ENCODE measurements around the gene NLRP12.
"Not testable (repeated sequence)": the region's sequence is repeated elsewhere in the genome, so short reads cannot be mapped to it uniquely, and the experiment has no call there.

Gene NLRP12

DNA sequence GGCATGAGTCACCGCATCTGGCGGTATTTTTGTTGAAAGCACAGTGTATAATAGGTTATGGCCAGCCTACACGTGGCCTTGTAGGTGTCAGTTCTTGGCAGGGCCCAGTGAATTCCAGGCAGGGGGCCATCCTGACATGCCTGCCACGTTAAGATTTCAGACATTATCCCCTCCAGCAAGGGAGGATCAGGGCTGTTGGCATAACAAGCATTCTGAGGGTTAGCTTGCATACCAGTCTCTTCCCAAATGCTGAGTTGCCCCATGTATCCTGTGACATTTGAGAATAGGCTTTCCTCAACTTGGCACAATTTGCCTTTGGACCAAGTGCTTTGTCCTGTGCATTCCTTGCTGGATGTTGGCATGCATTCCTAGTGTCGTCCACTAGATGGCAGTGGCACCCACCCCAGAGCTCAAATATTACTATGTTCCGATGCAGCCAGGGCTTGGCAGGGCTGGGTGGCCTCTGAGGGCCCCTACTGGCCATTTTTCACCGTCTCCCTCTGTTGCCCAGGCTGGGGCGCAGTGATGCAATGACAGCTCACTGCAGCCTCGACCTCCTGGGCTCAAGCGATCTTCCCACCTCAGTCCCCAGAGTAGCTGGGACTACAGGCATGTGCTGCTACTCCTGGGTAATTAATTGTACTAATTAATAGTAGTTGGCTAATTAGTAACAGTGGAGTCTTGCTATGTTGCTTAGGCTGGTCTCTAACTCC, 31.2 kb downstream of the NLRP12 start:
- Histone ChIP-seq H3K36me3 (ENCODE audit: control insufficient read depth, low read depth, low read length) (no peaks in the 10 kb centered on the region), H3K9ac (ENCODE audit: low read length) (no peak overlapping the region), H3K4me1 (ENCODE audit: control insufficient read depth, low read depth, low read length) (no peaks in the 10 kb centered on the region), H3K27me3 (ENCODE audit: control insufficient read depth, insufficient read depth, low read length) (no peaks in the 10 kb centered on the region), H3K9me3 (ENCODE audit: control insufficient read depth, low read depth, low read length) (no peaks in the 10 kb centered on the region), H3K4me3 (ENCODE audit: low read length) (no peak overlapping the region), H3K27ac (ENCODE audit: low read length) (no peak overlapping the region)

DNA sequence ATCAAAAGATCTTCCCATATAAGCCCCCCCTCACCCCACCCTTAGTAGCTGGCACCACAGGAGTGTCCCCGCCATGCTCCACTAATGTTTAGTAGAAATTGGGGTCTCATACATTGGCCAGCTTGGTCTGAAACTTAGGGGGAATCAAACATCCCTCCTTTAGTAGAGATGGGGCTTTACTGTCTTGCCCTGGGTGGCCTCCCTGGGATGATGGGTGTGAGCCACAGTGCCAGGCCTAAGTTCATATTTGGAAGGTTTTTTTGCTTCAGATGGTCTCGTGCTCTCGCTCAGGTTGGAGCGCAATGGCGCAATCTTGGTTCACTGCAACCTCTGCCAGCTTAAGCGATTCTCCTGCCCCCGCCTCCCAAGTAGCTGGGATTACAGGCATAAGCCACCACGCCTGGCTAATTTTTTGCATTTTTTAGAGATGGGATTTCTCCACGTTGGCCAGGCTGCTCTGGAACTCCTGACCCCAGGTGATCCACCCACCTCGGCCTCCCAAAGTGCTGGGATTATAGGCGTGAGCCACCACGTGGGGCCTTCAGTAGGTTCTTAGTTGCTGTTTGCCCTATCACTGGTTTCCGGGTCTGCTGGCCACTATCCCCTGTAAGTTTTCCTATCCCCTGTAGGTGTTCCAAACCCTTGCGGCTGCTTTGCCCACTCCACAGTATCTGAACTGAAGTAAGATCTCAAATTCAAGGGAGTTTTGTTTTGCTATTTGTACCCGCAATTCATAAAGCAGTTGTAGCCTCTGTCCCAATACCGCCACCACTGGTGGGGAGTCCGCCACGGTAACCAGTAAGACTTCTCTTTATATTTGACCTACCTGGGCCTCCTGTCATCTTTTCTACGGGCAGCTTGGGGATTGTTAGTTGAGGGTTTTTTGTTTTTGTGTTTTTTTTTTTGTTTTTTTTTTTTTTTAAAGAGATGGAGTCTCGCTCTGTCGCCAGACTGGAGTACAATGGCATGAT, 34.1 kb downstream of the NLRP12 start:
- no peaks in the 10 kb centered on the region for H3K27me3 ChIP-seq (ENCODE audit: control insufficient read depth, insufficient read depth, low read length)

DNA sequence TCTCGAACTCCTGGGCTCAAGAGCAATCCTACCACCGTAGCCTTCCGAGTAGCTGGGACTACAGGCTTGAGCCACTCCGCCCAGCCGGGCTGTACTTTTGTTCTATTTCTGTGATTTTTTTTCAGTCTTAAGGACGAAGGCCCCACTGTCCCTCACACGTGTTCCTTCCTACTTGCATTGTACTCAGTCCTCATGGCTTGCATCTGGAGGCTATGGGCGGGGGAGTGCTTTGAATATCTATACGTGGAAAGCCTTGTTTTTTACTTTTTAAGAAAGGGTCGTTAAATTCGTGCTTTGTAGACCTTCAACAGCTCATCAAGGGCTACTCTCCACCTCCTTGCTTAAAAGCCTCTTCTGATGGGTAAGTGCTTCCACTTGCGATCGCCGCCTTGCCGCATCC, 36.8 kb downstream of the NLRP12 start:
- H3K4me3 ChIP-seq (ENCODE audit: low read length) = no peak overlapping the region
- no peaks in the 10 kb centered on the region for H3K36me3 ChIP-seq (ENCODE audit: control insufficient read depth, low read depth, low read length)
- H3K9ac ChIP-seq (ENCODE audit: low read length) = no peak overlapping the region
- no peaks in the 10 kb centered on the region for H3K27me3 ChIP-seq (ENCODE audit: control insufficient read depth, insufficient read depth, low read length)
- H3K27ac ChIP-seq (ENCODE audit: low read length) = no peak overlapping the region
- peaks cover 7% of the 10 kb centered on the region for H3K4me1 ChIP-seq (ENCODE audit: control insufficient read depth, low read depth, low read length)
- no peaks in the 10 kb centered on the region for H3K9me3 ChIP-seq (ENCODE audit: control insufficient read depth, low read depth, low read length)

More for the DNA sequence above, 34.1 kb downstream of the NLRP12 start:
- Histone ChIP-seq H3K4me3 (ENCODE audit: low read length) (no peak overlapping the region), H3K9me3 (ENCODE audit: control insufficient read depth, low read depth, low read length) (no peaks in the 10 kb centered on the region), H3K4me1 (ENCODE audit: control insufficient read depth, low read depth, low read length) (peaks cover 7% of the 10 kb centered on the region), H3K36me3 (ENCODE audit: control insufficient read depth, low read depth, low read length) (no peaks in the 10 kb centered on the region), H3K9ac (ENCODE audit: low read length) (no peak overlapping the region), H3K27ac (ENCODE audit: low read length) (no peak overlapping the region)

DNA sequence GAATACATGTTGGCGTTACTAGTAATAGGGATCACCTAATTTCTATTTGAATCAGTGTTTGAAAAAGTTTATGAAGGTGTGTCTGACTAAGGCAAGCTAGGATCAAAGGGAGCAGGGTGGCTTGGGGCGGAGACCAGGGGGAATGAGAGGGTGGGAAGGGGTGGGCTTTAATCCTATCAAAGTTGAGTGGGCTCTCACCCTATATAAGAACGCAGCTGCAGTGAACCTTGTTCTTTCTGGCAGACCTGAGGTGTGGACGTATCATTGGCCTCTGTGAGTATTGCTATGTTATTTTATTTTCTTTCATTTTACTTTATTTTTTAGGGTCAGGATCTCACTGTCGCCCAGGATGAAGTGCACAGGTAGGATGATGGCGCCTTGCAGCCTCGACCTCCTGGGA, 37.4 kb downstream of the NLRP12 start:
- Histone ChIP-seq H3K36me3 (ENCODE audit: control insufficient read depth, low read depth, low read length) (no peaks in the 10 kb centered on the region), H3K9ac (ENCODE audit: low read length) (no peak overlapping the region), H3K27ac (ENCODE audit: low read length) (no peak overlapping the region), H3K4me1 (ENCODE audit: control insufficient read depth, low read depth, low read length) (peaks cover 7% of the 10 kb centered on the region), H3K9me3 (ENCODE audit: control insufficient read depth, low read depth, low read length) (no peaks in the 10 kb centered on the region), H3K27me3 (ENCODE audit: control insufficient read depth, insufficient read depth, low read length) (no peaks in the 10 kb centered on the region), H3K4me3 (ENCODE audit: low read length) (no peak overlapping the region)

DNA sequence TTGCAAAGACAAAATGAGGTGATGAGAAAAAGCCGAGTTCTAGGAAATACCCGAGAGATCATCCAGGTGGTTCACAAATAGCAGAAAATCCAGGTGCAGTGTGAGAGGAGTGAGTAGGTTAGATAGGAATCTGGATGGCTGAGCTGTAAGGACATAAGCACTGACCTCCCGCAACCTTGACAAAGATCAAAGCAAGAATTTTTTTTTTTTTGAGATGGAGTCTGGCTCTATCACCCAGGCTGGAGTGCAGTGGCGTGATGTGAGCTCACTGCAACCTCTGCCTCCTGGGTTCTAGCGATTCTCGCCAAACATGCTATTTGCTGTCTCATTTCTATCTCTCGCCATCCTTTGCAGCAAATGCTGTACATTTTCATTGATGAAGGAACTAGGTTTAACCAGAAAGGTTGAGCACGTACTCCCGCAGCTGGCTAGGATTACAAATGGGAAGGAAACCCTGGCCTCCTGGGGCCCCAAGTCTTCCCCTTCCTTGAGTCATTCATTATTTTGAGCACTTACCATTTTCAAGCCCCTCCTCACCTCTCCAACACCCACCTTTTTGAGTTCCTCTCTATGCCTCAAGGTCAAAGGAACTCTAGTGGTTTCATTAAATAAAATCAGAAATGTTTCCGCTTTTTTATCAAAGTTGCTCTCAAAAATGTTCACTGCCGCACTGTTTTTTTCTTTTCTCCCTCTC, 38.8 kb downstream of the NLRP12 start:
- H3K9ac ChIP-seq (ENCODE audit: low read length) = no peak overlapping the region
- H3K36me3 ChIP-seq (ENCODE audit: control insufficient read depth, low read depth, low read length) = no peaks in the 10 kb centered on the region
- no peak overlapping the region for H3K27ac ChIP-seq (ENCODE audit: low read length)
- no peaks in the 10 kb centered on the region for H3K27me3 ChIP-seq (ENCODE audit: control insufficient read depth, insufficient read depth, low read length)
- H3K4me3 ChIP-seq (ENCODE audit: low read length) = no peak overlapping the region
- no peaks in the 10 kb centered on the region for H3K9me3 ChIP-seq (ENCODE audit: control insufficient read depth, low read depth, low read length)
- H3K4me1 ChIP-seq (ENCODE audit: control insufficient read depth, low read depth, low read length) = peaks cover 7% of the 10 kb centered on the region

DNA sequence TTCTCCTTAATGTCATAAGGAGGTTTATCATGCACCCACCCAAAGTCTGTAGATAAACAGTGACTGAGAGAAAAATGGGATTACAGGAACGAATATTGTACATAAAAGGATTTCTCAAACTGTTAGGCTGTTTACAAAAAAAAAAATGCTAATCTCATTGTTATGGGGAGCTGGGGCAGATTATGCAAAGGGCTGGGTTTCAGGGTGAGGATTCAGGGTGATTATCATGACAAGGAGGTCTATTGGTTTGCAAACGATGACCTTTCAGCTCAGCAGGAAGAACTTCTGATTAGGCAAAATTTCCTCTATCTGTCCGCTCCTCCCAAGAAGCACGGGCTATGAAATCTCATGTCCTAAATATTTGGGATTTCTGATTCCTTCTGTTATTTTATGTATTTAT, 41.4 kb downstream of the NLRP12 start:
- Histone ChIP-seq H3K9ac (ENCODE audit: low read length) (no peak overlapping the region), H3K9me3 (ENCODE audit: control insufficient read depth, low read depth, low read length) (no peaks in the 10 kb centered on the region), H3K4me1 (ENCODE audit: control insufficient read depth, low read depth, low read length) (peaks cover 7% of the 10 kb centered on the region), H3K27me3 (ENCODE audit: control insufficient read depth, insufficient read depth, low read length) (no peaks in the 10 kb centered on the region), H3K27ac (ENCODE audit: low read length) (peak overlapping the region; percentile 84), H3K4me3 (ENCODE audit: low read length) (no peak overlapping the region), H3K36me3 (ENCODE audit: control insufficient read depth, low read depth, low read length) (no peaks in the 10 kb centered on the region)

DNA sequence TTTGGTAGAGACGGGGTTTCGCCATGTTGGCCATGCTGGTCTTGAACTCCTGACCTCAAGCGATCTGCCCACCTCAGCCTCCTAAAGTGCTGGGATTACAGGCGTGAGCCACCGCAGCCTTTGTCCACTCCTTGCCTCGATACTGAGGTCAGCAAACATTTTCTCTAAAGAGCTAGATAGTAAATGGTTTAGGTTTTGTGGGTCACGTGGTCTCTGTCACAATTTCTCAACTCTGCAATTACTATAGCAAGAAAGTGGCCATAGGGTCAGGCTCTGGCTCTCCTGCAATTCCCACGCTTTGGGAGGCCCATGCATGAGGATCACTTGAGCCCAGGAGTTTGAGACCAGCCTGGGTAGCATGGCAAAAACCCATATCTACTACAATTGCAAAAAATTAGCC, 42.8 kb downstream of the NLRP12 start:
- H3K4me1 ChIP-seq (ENCODE audit: control insufficient read depth, low read depth, low read length); H3K9me3 ChIP-seq (ENCODE audit: control insufficient read depth, low read depth, low read length); H3K36me3 ChIP-seq (ENCODE audit: control insufficient read depth, low read depth, low read length); H3K27ac ChIP-seq (ENCODE audit: low read length); H3K4me3 ChIP-seq (ENCODE audit: low read length); H3K9ac ChIP-seq (ENCODE audit: low read length); H3K27me3 ChIP-seq (ENCODE audit: control insufficient read depth, insufficient read depth, low read length): not testable (repeated sequence)

DNA sequence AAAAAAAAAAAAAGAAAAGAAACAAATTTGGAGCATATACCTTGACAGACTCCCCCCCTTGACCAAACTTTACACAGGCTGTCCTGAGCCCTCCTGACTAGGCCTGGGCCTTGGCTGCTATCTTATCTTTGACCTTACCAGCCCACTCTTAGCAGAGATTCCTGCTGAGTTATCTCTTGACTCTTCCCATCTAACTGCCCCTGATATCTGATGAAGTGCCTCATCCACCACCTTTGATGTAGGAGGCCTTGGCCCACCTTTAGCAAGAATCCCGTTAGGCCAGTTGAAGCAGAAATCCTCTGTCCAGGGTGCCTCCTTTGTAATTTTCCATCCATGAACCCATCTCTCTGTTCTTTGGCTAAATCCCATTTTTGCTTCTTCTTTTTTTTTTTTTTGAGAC, 43.6 kb downstream of the NLRP12 start:
- peaks cover 5% of the 10 kb centered on the region for H3K4me1 ChIP-seq (ENCODE audit: control insufficient read depth, low read depth, low read length)
- no peak overlapping the region for H3K27ac ChIP-seq (ENCODE audit: low read length)
- H3K9ac ChIP-seq (ENCODE audit: low read length) = no peak overlapping the region
- no peaks in the 10 kb centered on the region for H3K36me3 ChIP-seq (ENCODE audit: control insufficient read depth, low read depth, low read length)
- H3K4me3 ChIP-seq (ENCODE audit: low read length) = no peak overlapping the region
- H3K9me3 ChIP-seq (ENCODE audit: control insufficient read depth, low read depth, low read length) = no peaks in the 10 kb centered on the region
- H3K27me3 ChIP-seq (ENCODE audit: control insufficient read depth, insufficient read depth, low read length) = no peaks in the 10 kb centered on the region

DNA sequence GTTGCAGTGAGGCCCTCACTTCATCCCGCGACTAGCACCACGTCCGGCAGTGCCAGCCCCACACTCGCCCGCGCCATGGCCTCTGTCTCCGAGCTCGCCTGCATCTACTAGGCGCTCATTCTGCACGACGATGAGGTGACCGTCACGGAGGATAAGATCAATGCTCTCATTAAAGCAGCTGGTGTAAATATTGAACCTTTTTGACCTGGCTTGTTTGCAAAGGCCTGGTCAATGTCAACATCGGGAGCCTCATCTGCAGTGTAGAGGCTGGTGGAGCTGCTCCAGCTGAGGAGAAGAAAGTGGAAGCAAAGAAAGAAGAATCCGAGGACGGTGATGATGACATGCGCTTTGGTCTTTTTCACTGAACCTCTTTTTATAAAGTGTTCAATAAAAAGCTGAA, 48.6 kb downstream of the NLRP12 start:
- Histone ChIP-seq H3K36me3 (ENCODE audit: control insufficient read depth, low read depth, low read length) (no peaks in the 10 kb centered on the region), H3K27ac (ENCODE audit: low read length) (no peak overlapping the region), H3K9ac (ENCODE audit: low read length) (no peak overlapping the region), H3K27me3 (ENCODE audit: control insufficient read depth, insufficient read depth, low read length) (no peaks in the 10 kb centered on the region), H3K4me1 (ENCODE audit: control insufficient read depth, low read depth, low read length) (peaks cover 23% of the 10 kb centered on the region), H3K4me3 (ENCODE audit: low read length) (no peak overlapping the region), H3K9me3 (ENCODE audit: control insufficient read depth, low read depth, low read length) (no peaks in the 10 kb centered on the region)

DNA sequence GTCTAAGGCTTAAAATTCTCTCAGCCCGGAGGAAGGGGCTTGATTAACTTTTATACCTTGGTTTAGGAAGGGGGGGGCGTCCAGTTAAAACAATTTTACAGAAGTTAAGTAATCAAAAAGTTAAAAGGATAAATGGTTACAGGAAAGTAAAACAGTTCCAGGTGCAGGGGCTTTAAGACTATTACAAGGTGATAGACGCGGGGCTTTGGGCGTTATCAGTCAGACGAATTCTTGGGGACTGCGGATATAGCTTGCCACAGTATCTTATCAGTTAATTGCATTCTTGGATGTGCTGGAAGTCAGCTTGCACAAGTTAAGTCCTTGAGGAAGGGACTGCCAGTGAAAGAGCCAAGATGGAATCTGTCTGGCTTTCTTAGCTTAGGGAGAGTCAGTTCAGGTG, 49.6 kb downstream of the NLRP12 start:
- not testable (repeated sequence) for H3K4me3 ChIP-seq (ENCODE audit: low read length); H3K9me3 ChIP-seq (ENCODE audit: control insufficient read depth, low read depth, low read length); H3K27ac ChIP-seq (ENCODE audit: low read length); H3K27me3 ChIP-seq (ENCODE audit: control insufficient read depth, insufficient read depth, low read length); H3K36me3 ChIP-seq (ENCODE audit: control insufficient read depth, low read depth, low read length); H3K9ac ChIP-seq (ENCODE audit: low read length)
- peaks cover 23% of the 10 kb centered on the region for H3K4me1 ChIP-seq (ENCODE audit: control insufficient read depth, low read depth, low read length)

DNA sequence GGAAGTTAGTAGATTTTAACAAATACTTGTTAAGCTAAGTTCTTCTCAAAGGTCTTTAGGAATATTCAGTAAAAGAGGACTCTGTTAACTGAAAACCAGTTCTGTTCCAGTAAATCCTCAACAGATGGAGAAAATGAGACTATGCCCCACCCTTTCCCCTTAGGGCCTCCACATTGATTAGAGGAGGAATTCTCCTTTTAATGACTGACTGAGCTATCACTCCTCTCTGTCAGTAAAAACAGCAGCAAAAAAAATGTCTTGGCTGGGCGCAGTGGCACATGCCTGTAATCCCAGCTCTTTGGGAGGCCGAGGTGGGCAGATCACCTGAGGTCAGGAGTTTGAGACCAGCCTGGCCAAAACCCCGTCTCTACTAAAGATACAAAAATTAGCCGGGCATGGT, 50.1 kb downstream of the NLRP12 start:
- H3K36me3 ChIP-seq (ENCODE audit: control insufficient read depth, low read depth, low read length) = no peaks in the 10 kb centered on the region
- peaks cover 23% of the 10 kb centered on the region for H3K4me1 ChIP-seq (ENCODE audit: control insufficient read depth, low read depth, low read length)
- H3K27ac ChIP-seq (ENCODE audit: low read length) = no peak overlapping the region
- H3K4me3 ChIP-seq (ENCODE audit: low read length) = no peak overlapping the region
- H3K27me3 ChIP-seq (ENCODE audit: control insufficient read depth, insufficient read depth, low read length) = no peaks in the 10 kb centered on the region
- H3K9ac ChIP-seq (ENCODE audit: low read length) = no peak overlapping the region
- no peaks in the 10 kb centered on the region for H3K9me3 ChIP-seq (ENCODE audit: control insufficient read depth, low read depth, low read length)
